CD4-positive, alpha-beta T cell treated with Interleukin-21 for 1 hour (primary cell): ENCODE data around the gene TMEM200C.
"Not testable (repeated sequence)": the region's sequence is repeated elsewhere in the genome, so short reads cannot be mapped to it uniquely, and the experiment has no call there.

Experiments
- DNase-seq: peaks from one replicate; pipeline ENCODE4 v3.0.0-alpha.2; 2020

The TMEM200C gene

DNA sequence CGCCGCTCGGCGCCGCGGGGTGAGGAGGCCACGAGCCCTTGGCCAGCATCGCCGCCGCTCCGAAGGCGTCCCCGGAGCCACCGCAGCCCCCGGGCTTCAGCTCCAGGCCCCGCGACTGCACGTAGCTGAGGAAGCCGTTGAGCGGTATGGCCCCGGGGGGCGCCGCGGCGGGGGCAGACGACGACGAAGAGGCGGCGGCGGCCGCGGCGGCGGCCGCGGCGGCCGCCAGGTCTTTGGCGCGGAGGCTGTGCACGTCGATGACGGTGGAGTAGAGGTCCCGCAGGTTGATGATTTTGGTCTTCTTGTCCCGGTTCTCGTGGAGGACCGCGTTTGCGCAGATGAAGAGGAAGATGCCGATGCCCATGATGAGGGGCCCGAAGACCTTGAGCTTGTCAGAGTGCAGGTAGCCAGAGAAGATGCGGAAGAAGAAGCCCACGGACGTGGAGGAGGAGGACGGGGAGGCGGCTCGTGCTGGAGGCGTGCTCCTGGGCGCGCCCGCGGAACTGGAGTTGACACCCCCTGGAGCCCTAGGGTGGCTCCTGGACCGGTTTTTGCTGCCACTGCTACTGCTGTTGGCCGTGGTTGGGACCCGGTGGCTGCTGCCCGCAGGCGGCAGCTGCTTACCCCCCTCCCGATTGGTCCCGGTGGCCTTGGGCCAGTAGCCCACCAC lies 4.0 kb downstream of the TMEM200C start:
- DNase-seq: no peak

DNA sequence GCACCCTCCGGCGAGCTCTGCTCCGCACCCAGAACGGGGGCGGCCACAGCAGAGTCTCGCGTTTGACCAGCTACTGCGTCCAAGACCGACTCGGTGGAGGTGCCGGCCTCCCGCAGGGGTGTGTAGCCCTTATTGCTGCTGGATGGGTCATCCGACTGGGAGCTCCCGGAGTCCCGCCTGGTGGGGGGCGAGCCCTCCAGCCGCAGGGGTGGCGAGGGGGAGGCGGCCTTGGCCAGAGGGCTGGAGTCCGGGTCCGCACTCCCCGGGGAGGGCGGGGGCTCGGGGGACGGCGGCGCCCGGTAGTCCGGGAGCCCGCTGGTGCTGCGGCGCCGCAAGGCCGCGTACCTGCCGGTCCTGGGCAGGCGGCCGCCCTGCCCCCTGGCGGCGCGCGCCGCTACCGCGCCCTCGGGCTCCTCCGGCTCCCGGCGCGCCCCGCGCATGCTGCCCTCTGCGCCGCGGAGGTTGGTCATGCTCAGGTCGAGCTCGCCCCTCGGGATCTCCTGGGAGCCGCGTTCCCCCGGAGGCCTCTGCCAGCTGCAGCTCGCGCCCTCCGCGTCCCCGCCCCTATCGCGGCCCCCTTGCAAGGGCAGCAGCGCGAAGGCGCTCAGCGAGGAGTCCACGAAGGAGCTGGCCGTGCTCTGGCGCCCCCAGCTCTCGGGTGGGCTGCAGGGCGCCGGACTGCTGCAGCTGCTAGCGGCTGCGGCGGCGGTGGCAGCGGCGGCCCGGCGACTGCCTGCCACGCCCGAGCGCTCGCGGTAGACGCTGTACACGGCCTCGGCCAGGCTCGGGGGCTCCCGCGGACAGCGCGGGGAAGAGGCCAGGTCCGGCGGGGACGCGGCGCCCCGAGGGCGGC lies 4.8 kb downstream of the TMEM200C start:
- peak; percentile 1 for DNase-seq

DNA sequence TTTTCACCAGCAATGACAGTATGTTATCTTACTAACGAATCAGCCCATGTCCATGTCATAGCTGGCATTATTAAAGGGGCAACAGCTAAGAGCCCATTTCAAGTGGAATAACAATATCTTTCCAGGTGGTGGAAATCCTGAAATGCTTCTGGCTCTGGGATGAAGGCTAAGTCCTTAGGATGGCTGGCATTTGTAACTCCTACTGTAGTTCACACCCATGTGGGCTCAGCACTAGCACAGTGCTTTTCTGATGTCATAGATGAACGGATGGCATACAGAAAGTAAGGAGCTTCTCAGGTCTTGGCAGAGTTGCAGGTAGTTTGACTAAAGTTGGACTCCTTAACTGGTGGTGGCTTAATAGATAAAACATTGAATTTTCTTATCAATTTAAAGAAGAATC lies 10.0 kb downstream of the TMEM200C start:
- DNase-seq: no peak

DNA sequence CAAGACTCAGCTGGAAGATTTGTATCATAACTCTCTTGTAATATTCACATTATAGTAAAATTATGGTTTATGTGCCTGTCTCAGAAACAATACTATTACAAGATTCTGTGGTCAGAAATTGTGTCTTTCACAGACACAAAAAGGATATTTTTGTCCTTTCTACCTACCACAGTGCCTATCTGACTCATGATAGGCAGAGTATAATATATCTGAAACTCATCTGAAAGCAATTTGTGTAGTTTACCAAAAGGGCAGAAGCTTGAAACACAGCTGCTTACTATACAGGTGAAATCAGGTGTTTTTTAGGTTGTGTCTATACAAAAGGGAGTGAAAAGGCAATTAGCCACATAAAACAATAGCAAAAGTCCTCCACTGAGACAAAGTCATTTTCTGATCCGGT lies 10.9 kb downstream of the TMEM200C start:
- no peak for DNase-seq

DNA sequence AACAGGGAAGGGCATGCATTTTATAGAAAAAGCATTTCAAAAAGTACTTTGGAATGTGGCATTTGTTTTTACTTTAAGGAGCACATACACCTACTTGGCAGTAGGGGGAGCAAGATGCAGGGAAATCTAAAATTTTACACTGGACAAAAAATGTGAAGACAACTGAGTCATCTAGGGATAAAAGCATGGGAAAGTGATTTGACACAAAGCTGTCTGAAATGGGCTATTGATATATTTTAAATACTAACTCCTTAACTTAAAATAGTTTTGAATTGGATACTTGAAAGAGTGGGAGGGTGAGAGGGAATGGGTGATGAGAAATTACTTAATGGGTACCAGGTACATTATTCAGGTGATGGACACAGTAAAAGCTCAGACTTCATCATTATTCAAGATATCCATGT lies 15.8 kb downstream of the TMEM200C start:
- no peak for DNase-seq

DNA sequence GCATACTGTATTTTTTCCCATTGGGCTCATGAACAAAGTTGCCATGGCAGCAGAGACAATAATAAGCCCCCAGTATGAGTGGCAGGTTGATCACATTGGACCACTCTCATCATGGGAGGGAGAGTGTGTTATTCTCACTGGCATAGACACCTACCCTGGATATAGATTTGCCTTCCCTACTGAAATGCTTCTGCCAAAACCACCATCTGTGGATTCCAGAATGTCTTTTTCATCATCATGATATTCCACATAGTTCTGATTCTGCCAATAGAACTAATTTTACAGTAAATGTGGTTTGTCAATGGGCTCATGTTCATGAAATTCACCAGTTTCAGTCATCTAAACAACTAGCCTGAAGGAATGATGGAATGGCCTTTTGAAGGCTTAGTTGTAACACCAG lies 18.4 kb downstream of the TMEM200C start:
- DNase-seq: no peak

DNA sequence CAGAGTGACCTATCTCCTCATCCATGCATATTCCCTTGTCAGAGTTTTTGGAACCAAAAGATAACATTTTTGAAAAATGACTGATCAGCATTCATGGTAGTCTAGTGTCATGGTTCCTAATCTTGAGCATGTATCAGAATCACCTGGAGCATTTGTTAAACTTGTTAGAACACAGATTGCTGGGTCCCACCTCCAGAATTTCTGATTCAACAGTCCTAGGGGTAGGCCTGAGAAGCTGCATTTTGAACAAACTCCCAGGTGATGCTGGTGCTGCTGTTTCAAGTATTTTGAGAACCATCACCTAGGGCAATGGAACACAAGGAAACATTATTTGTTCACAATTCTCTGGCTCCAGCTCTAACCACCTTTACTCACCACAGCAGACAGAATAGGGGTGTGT lies 21.0 kb downstream of the TMEM200C start:
- DNase-seq: no peak

DNA sequence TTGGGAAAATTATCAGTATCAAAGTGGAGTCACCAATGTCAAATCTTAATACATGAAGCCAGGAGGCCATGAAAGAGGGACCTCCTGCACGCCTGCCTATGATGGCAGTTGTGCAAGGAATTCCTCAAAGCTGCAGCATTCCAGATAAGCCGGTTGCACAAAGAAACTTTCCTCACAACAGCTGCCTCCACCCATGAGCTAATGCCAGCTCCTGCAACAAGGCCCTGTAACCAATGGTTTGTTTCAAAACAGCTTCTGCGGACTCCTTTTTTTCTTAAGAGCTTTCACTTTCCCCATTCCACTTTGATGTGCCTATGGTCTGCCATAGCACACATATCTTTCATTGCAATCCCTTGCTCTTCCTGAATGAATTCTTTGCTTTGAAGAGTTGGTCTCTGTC lies 22.4 kb downstream of the TMEM200C start:
- no peak for DNase-seq

DNA sequence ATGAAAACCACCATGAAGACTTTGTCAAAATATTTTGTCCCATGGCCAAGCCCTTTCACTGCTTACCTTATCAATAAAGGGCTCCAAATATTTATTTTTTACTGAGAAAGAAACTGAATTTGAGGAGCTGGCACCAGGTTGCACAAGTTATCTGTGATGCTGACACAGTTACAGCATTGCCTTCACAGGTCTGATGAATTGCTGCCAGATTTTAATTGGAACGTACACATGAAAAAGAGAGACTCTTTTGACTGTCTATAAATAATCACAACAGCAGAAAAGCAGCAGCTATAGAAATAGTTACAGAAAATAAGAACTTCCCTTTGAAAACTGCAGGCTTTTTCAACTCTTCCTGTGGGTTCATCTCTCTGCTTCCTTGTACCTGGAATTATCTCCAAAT lies 23.9 kb downstream of the TMEM200C start:
- DNase-seq: no peak

DNA sequence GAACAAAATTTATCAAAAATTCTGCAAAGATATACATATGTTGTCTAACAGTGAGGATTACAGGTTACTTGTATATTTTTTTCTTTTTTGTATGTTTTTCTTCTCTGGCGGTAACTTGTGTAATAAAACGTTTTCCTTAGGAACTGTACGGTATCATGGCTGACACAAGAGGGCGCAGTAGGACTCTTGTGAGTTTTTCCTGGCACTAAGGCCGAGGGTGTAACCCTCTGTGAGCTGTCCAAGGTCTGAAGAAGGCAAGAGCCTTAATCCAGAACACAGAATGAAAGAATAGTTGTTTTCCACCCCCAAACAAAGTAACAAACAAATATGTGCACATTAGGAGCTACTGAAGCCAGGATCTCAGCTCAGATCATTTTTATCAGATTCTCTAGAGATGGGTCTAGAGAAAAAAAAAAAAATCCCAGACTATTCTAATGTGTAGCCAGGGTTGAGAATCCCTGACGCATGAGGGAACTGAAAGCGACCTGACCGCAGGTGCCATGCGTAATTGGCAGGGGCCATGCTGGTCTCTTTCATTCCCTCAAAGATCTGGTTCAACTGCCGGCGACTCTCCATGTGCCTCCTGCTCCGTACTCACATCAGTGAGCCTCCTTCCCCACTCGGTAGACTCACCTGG lies 27.0 kb downstream of the TMEM200C start:
- DNase-seq: peak; percentile 4

DNA sequence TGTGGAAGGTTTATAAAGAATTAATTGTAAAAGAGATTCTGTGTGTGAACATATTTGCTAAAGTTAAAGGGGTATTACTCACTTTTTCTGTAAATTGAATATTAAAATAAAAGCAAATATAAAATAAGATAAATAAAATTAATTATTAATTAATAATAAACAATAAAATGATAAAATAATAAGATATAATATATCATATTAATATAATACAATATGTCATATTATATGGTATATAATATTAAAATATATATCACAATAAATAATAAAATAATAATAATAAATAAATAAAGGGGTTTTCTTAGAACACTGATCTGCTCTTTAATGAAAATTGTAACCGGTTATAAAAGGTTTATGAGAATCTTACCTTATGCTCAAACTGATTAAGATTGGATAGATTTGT lies 29.8 kb downstream of the TMEM200C start:
- no peak for DNase-seq

DNA sequence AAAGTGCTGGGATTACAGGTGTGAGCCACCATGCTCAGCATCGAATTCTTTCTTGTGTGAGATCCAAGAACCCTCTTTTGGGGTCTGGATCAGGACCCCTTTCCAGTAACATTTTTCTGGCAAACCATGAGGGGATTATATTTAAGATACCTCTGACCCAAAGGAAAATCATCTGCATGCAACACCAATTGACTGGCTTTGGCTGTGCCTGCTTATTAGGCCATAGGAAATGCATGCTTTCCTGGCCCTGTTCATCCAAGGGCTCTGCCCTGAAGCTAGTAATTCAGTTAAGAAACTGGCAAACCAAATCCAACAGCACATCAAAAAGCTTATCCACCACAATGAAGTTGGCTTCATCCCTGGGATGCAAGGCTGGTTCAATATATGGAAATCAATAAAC lies 33.2 kb downstream of the TMEM200C start:
- not testable (repeated sequence) for DNase-seq

DNA sequence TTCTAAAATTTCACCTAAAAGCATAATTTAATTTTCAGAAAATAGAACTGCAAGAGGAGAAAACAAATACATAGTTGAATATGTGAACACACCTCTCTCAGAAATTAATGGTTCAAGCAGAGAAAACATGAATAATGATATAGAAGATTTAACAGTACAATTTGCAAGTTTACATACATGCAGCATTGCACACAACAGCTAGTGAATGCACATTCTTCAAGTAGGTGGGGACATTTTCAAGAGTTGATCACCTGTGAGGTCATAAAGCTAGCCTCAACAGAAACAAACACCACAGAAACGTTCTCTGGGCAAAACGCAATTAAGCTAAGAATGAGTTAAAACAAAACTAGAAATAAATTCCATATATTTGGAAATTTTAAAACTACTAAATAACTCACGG lies 38.1 kb downstream of the TMEM200C start:
- DNase-seq: no peak

DNA sequence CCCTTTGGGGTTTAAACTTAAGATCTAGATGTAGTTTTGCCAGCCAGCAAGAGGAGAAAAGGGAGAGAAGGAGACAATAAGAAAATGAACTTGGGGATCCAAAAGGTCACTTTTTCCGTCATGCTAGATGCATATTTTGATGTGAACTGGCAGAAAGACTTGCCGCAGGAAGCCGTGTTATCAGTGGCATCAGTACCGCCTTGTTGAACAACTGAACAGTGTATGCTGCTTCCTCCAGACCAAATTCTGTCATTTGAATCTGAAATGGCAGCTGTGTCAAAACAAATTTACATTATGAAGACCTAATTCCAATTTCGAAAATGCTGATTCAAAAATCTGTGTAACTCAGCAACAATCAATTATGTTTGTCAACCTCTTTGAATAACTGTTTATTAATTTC lies 42.1 kb downstream of the TMEM200C start:
- no peak for DNase-seq

DNA sequence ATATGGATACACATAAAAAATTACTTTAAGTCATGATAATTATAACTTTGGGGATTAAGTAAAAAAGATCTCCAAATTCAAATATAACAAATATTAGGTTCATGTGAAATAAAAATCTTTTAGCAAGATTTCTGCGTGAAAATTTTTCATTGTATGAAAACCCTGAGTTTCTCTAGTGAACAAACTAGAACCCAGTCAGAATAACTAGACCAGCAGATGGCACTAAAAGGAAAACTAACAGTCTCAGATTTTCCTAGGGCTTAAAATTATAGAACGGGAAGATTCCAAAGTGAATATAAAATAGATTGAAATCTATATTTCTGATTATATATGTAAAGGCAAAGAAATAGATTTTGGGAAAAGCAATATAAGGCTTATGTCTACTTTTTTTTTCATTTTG lies 43.3 kb downstream of the TMEM200C start:
- no peak for DNase-seq

DNA sequence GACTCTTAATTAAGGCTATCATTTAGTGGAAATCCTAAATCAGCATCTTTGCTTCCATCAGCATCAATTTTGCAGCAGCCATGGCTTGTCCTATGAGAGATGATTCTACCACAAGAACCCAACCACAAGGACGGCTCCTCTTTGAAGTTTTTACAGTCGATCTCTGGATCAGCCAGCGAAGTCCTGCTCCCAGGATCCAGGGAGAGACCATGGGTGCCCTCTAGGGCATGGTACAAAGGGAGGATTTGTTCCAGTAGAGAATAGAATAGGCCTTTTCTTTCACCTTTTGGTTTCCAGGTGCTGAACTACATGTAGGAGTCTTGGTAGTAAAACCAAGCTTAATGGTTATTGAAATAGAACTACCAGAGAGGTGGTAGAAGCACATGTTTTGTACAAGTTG lies 52.7 kb downstream of the TMEM200C start:
- no peak for DNase-seq

DNA sequence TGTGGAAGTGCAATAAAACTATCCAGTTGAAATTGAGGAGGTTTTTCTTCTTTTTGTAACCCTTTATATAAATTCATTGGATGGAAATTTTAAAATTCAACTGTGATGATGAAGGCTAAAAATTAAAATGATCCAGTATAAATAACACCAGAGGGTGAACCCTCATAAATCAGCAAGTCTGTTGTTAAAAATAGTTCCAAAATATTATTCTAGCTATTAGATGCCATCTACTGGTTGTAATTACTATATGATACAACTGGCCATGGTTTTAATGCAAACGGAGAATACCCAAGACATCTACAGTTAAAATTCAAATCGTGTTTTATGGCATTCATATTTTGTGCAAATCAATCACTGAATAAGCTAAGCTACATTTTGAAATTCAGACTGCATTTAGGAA lies 53.8 kb downstream of the TMEM200C start:
- no peak for DNase-seq

DNA sequence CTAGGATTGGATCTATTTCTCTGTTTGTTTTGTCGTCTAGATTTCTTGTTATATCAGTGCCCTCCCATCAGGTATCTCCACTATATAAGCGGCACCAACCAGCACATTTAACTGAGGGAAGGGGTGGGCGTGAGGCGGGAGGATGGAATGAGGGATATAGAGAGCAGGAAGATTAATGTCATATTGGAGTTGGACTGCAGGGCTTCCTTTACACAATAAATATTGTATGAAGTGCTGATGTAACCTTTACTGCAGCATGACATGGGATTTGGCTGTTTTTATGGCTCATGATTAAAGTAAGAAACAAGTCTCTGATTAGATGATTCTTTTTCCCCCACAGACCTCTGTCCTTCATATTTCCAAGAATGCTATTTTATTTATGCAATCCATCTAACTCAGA lies 54.8 kb downstream of the TMEM200C start:
- DNase-seq: no peak

DNA sequence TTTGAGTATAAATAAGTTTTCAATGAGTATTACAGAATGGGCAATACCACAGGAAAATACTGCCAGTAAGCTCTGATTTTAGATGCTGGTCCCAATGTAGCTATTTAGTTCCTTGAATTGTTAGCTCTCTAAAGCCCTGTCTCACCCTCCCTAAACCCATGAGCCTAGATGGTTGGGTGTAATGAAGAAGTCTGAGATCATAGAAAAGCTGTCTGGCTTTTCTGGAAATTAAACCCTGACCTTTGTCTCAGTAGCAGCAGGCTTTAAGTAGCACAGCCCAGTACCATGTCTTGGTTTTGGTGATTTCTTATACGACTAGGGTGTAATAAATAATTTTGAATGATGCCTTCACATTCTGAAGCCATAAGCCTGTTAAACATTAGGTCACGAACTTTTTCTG lies 55.3 kb downstream of the TMEM200C start:
- DNase-seq: no peak

DNA sequence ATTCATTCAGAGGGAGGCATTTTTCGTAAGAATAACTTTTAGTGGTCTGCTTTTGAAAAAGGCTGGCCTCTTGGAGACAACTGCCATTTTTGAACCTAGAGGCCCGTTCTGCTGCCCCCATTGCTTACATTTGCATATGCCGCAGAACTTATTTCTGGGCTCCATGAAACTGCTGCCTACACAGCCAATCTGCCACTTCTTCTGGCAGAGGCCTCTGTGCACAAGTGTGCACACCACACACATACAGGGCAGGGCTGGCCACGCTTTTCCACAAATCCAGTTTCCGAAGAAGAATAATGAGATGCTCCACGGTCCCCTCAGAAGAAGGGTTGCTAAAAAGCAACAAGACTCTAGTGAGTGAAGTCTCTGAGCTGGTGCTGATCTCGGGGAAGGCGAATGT lies 56.2 kb downstream of the TMEM200C start:
- no peak for DNase-seq
